ENCODE data around the gene RTL10.
"Not testable (repeated sequence)": the region's sequence is repeated elsewhere in the genome, so short reads cannot be mapped to it uniquely, and the experiment has no call there.

The RTL10 gene

GRCh38 chr22:19842393-19843106, 12.1 kb downstream of the RTL10 start:
- no peak for DNase-seq

- DNase-seq = no peak
These were observed 12.9 kb downstream of the RTL10 start for GRCh38 chr22:19841641-19842392.

GRCh38 chr22:19840955-19841640, 13.6 kb downstream of the RTL10 start:
- no peak for DNase-seq

GRCh38 chr22:19840059-19840458, 14.6 kb downstream of the RTL10 start:
- no peak for DNase-seq

- no peak for DNase-seq
These were observed 16.8 kb downstream of the RTL10 start for GRCh38 chr22:19837915-19838314.

GRCh38 chr22:19836512-19836911, 18.2 kb downstream of the RTL10 start:
- no peak for DNase-seq

- no peak for DNase-seq
These were observed 20.1 kb downstream of the RTL10 start for GRCh38 chr22:19834599-19834998.

- not testable (repeated sequence) for DNase-seq
These were observed 21.3 kb downstream of the RTL10 start for GRCh38 chr22:19833327-19833726.

- no peak for DNase-seq
These were observed 22.1 kb downstream of the RTL10 start for GRCh38 chr22:19832476-19833108.

- not testable (repeated sequence) for DNase-seq
These were observed 22.7 kb downstream of the RTL10 start for GRCh38 chr22:19831979-19832378.

GRCh38 chr22:19831016-19831415, 23.7 kb downstream of the RTL10 start:
- no peak for DNase-seq

GRCh38 chr22:19828035-19828401, 26.7 kb downstream of the RTL10 start:
- no peak for DNase-seq

- DNase-seq = no peak
These were observed 27.2 kb downstream of the RTL10 start for GRCh38 chr22:19827341-19828034.

- DNase-seq = no peak
These were observed 28.1 kb downstream of the RTL10 start for GRCh38 chr22:19826619-19826950.

GRCh38 chr22:19825904-19826618, 28.6 kb downstream of the RTL10 start:
- no peak for DNase-seq

GRCh38 chr22:19824926-19825339, 29.7 kb downstream of the RTL10 start:
- no peak for DNase-seq

GRCh38 chr22:19824212-19824925, 30.3 kb downstream of the RTL10 start:
- no peak for DNase-seq

GRCh38 chr22:19823902-19824211, 30.8 kb downstream of the RTL10 start:
- DNase-seq = no peak

GRCh38 chr22:19823191-19823901, 31.3 kb downstream of the RTL10 start:
- no peak for DNase-seq

GRCh38 chr22:19822301-19823117, 32.2 kb downstream of the RTL10 start:
- no peak for DNase-seq

Measured in activated CD4-positive, alpha-beta T cell treated with anti-CD3 and anti-CD28 coated beads, Interleukin-10, Interleukin-2, amounts not matched to agents 100 ng/mL and 50 ng/mL, durations not matched to agents 16 hours and 8 hours (primary cell).